ENCODE measurements around the gene GRHL1. TPM values are rescaled to one million over a fixed set of nuclear protein-coding genes. Genes with fewer than 3 reads are reported as not detected.

The GRHL1 gene
- total RNA-seq, 1 donor from 2014 or later, result 1.0 TPM

DNA sequence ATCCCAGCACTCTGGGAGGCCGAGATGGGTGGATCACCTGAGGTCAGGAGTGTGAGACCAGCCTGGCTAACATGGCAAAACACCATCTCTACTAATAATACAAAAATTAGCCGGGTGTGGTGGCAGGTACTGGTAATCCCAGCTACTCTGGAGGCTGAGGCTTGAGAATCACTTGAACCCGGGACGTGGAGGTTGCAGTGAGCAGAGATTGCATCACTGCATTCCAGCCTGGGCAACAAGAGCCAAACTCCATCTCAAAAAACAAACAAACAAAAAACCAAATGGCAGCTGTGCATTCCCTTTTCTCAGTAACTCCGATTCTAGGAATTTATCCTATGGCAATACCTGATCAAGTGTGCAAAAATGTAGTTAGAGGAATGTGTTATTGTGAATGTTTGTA, 4.7 kb upstream of the GRHL1 start:
- ATAC-seq, result no peak
- intact Hi-C loops (cut with micrococcal nuclease), result no loop called here

DNA sequence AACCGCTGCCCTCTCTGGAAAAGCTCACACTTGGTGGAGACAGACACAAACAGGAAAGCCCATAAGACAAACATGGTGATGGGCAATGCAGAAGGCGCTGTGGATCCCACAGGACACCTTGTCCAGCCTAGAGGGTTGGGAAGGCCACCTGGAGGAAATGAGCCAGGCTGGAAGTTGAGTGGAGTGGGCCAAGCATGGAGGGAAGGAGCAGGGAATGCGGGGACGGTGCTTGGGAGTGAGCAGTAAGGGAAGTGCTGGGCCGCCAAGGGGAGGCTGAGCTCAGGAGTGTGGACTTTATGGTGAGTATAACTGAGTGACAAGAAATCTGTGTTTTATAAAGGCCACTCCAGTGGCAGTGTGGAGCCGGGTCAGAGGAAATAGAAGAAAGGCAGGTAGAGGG, 2.8 kb upstream of the GRHL1 start:
- intact Hi-C loops (cut with micrococcal nuclease), result no loop called here
- no peak for DNase-seq
- ATAC-seq, result no peak

More for the DNA sequence above, 4.7 kb upstream of the GRHL1 start:
- no peak for DNase-seq

DNA sequence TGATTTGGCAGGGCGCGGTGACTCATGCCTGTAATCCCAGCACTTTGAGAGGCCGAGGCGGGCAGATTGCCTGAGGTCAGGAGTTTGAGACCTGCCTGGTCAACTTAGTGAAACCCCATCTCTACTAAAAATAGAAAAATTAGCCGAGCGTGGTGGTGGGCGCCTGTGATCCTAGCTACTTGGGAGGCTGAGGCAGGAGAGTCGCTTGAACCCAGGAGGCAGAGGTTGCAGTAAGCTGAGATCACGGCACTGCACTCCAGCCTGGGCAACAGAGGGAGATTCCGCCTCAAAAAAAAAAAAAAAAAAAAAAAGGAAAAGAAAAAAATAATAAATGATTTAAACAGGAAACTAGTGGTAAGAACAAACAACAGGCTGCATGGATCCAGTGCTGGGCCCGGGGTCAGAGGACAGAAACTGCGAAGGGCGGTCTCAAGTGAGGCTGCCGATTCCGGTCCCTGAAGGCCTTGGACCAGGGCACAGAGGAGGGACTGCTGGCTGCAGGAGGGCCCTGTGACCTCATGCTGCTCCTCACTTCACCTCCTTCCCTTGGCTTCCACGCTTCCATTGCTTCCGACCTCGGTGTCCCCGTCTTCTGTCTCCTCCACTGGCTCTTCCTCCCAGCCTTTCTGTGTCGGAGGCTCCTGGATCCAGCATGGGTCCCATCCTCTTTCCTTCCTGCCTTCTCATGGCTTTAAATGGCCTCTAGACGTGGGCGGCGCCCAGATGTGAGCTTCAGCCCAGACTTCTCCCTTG, 2.1 kb upstream of the GRHL1 start:
- no peak for ATAC-seq
- intact Hi-C loops (cut with micrococcal nuclease), result no loop called here
- no peak for DNase-seq

DNA sequence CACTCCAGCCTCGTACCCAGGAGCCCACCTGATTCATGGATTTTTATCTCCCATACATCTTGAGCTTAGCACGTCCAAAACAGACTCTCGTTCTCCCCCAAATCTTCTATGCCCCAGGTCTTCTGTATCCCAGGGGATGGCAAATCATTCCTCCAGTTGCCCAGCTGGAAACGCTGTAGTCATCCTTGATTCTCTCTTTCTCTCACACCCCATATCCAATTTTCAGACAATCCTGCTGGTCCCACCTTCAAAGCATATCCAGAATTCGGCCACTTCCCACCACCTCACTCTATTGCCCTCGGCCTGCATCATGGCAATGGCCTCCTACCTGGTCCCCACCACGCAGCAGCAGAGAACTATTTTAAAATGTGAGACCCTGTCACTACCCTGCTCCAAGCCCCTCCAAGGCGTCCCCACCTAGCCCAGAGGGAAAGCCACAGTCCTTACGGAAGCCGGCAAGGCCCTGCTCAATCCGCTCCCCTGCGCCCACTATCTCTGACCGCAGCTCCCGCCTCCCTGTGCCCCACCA, 1.4 kb upstream of the GRHL1 start:
- no peak for DNase-seq
- intact Hi-C loops (cut with micrococcal nuclease), result no loop called here
- no peak for ATAC-seq

DNA sequence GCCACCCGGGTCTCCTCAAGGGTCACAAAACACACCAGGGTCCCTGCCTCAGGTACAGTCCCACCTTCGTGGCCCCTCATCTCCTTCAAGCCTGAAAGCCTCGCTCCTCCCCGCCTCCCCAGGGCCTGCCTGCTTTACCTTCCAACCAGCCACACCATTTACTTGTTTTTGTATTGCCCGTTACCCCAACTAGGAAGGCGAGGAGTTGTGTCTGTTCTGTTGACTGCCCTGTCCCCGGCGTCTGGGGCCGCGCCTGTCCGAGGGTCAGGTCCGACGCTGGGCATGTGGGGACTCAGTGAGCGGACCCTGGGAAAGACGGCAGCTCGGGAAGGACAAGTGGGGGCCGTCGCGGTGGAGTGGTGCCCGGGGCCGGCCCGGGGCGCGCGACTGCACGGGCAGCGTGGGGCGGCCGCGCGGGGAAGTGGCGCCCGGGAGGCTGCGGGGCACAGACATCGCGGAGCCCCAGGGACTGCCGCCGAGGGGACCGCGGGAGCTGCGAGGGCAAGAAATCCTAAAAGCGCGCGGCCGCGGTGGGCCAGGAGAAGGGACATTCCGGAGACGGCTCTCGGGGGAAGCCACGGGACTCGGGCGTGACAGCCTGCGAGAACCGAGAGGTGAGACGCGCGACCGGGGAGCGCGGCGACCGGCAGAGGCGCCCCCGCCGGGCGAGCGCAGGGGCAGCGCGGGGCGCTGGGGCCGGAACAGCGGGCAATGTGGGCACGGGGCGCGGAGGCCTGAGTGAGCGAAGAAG, 797 bp upstream of the GRHL1 start:
- intact Hi-C loops (cut with micrococcal nuclease), result no loop called here

DNA sequence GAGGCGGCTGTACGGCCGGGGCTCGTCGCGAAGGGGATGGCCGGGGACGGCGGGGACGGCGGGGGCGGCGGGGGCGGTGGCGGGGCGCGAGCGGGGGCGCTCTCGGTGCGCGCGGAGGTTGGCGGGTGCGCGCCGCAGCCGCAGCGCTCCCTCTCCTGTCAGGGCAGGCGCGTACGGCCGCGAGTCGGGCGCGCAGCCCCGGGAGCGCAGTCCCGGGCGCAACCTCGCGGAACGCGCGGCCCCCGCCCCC, 296 bp upstream of the GRHL1 start:
- intact Hi-C loops (cut with micrococcal nuclease), result no loop called here
- DNase-seq (no peak), ATAC-seq (no peak)

More for the DNA sequence above, 797 bp upstream of the GRHL1 start:
- ATAC-seq, result peak; percentile 35
- DNase-seq, result peak; percentile 59

DNA sequence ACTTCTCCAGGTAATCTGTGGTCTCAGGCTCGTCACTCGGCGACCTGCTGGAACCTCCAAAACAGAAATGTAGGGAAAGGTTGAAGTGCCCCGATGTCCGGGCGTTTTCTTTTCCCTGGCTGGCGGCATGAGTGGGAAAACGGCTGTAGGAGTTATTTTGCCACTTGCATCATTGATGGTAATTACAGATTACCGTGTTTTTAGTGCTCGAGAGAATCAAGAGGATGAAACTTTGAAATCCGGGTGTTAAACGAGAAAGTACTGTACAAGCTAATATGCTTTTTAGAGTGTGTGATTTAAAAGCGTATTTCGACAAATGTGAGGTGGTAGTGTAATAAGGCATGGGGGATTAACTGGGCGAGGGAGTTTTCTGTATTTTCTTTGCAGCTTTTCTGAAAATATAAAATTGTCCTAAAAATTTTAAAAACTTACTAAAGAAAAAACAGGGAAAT, 819 bp downstream of the GRHL1 start:
- DNase-seq, result no peak

DNA sequence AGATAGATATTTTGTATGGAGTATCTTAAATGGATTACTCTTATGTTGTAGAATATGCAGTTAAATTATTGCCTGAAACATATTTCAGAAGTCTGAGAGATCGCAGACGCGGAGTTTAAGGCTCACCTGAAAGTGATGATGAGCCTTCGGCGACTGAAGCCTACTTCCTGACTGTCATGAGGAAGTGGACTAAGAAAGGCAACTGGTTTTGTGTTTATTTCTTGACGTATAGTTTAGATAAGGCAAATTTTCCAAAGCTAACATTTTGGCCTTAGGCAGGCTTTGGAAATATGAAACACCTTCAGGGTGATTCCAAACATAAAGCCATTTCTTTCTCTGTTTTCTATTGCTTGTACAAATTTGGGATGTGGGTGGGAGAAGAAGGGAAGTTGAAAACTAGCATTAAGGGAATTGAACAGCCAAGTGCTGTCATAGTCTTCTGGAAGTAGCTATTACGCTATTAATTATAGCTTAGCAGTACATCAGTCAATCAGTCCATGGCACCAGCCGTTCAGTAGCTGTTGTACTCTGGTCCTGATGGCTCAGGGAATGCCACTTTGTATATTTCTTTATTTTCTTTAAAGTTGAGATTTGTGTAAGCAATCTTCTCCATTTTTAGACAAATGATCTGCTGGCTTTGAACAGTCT, 1.5 kb downstream of the GRHL1 start:
- no peak for ATAC-seq
- intact Hi-C loops (cut with micrococcal nuclease), result no loop called here
- DNase-seq, result no peak

More for the DNA sequence above, 819 bp downstream of the GRHL1 start:
- intact Hi-C loops (cut with micrococcal nuclease), result no loop called here
- no peak for ATAC-seq

DNA sequence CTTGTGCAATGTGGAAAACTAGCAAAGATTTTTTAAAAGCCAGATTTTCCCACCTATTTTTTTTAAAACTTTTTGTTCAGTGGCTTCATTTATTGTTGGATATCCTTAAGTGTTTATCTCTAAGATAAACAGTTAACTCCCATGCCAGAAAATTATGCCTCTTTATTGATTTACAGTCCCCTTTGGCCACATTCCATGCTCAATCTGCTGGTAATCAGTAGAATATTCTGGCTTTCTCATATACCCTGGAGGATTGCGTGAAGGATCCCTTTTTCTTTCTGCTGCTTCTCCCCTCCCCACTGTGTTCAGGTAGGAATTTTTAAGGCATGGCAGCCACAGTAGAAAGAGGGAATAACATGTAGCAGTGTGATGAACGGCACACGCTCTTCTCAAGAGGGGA, 2.6 kb downstream of the GRHL1 start:
- no peak for DNase-seq
- ATAC-seq, result no peak
- intact Hi-C loops (cut with micrococcal nuclease), result no loop called here

DNA sequence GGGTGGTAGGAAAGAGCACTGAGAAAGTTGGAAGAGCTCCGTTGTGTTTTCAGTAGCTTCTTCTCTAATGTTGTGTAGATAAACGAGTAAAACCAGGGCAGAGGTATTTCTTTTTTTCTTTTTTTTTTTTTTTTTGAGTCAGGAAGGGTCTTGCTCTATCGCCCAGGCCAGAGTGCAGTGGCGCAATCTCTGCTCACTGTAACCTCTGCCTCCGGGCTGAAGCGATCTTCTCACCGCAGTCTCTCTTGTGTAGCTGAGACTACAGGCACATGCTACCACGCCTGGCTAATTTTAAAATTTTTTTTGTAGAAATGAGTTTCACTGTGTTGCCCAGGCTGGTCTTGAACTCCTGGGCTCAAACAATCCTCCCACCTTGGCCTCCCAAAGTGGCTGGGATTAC, 6.6 kb downstream of the GRHL1 start:
- intact Hi-C loops (cut with micrococcal nuclease), result no loop called here
- DNase-seq, result no peak
- ATAC-seq, result no peak

DNA sequence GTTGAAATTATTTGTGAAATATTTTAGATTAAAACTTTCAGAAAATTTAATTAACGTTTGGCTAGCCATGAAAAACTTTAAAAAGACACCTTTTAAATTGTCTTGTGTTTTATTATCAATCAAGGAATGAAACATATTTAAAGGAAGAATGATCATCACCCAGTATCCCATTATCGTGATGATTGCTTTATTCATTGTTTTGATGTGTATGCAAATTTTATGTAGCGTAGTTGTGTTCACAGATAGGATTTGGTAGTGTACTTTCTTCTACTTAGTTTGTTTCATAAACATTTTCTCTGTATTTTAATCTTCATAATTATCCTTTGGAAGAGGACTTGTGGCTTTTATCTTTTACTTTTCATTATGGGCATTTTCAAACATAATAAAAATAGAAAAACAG, 7.8 kb downstream of the GRHL1 start:
- DNase-seq (no peak), ATAC-seq (no peak)
- intact Hi-C loops (cut with micrococcal nuclease), result no loop called here

DNA sequence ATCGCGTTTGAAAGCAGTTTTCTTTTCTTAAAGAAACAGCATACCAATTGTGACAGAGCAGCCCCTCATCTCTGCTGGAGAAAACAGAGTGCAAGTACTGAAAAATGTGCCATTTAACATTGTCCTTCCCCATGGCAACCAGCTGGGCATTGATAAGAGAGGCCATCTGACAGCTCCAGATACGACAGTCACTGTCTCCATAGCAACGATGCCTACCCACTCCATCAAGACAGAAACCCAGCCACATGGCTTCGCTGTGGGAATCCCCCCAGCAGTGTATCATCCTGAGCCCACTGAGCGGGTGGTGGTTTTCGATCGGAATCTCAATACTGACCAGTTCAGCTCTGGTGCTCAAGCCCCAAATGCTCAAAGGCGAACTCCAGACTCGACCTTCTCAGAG, 9.5 kb downstream of the GRHL1 start:
- ATAC-seq, result no peak
- intact Hi-C loops (cut with micrococcal nuclease), result no loop called here
- DNase-seq, result no peak

DNA sequence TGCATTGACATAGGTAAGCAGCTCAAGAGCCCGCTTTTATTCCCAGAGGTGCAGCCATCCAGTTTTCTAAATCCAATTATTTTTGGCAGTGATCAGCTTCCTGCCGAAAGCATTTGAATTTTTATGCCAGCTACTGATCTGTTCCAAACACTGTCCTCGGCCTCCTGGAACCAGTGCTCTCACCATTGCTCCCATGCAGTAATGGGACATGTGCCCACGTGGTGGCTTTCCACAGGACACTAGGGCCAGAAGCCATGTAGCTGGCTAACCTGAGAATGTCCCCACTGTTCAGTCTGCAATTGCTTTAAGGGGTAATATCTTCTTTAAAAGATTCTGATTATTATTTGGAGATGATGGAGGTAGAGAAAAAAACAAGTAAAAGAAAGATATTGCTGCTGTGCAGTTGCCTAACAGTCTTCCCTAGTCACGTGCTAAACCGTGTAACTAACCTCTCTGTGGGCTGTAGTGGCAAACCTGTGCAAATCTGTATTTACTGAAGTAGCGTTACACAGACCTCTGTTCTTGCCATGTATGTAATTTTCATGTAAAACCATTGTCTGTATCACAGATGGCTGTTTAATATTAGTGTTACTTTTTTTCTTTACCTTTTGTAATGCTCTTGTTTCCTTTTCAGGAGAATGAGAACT, 13.0 kb downstream of the GRHL1 start:
- intact Hi-C loops (cut with micrococcal nuclease), result no loop called here
- ATAC-seq (no peak), DNase-seq (no peak)

DNA sequence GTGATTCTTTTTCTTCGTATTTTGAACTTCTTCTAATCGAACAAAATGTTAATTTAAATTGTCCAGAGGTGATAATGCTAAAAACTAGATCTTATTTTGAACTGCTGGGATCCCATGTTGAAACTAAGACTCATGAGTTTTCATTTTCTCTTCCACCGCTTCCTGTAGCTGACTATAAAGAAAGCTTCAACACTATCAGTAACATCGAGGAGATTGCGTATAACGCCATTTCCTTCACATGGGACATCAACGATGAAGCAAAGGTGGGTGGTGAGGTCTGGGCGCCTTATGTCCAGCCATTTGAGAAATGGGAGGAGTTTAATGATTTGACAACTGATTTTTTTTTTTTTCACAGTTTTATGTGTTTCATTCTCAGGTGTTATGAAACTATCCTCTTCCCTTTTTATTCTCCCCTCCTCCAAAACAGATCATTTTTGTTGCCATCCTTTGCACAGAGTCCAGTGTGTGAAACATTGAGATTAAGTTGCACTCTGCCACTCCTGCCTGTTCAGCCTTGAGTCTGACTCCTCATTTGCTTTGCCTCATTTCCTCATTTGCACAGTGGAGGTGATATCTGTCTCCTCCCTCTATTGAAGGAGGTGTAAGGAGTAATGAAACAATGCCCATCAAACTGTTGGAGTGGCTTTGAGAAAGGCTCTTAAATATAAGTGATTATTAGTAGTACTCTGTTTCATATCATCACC, 13.8 kb downstream of the GRHL1 start:
- intact Hi-C loops (cut with micrococcal nuclease), result no loop called here
- ATAC-seq, result no peak
- no peak for DNase-seq

DNA sequence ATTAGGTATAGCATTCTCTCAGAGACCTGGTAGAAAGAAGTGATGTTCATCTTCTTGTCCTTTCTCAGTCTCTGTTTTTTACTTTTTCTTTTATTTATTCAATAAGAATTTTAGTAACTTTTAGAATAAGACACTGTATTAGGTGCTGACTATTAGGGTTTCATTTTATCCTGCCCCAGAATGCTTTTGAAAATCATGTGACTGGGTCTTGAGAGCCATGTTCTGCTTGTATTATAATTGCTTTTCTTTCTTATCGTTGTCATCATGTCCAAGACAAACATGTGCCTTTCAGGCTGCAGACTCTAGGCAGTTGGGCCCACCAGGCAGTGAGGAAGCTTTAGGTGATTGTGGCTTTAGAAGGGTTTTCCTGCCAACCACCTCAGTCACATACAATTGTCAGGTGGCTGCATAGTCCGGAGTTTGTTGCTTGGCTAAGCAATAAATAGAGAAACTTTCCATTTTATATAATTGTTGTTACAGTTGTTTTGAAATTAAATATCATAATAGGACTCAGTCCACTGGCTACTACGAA, 15.1 kb downstream of the GRHL1 start:
- intact Hi-C loops (cut with micrococcal nuclease), result no loop called here
- no peak for DNase-seq

DNA sequence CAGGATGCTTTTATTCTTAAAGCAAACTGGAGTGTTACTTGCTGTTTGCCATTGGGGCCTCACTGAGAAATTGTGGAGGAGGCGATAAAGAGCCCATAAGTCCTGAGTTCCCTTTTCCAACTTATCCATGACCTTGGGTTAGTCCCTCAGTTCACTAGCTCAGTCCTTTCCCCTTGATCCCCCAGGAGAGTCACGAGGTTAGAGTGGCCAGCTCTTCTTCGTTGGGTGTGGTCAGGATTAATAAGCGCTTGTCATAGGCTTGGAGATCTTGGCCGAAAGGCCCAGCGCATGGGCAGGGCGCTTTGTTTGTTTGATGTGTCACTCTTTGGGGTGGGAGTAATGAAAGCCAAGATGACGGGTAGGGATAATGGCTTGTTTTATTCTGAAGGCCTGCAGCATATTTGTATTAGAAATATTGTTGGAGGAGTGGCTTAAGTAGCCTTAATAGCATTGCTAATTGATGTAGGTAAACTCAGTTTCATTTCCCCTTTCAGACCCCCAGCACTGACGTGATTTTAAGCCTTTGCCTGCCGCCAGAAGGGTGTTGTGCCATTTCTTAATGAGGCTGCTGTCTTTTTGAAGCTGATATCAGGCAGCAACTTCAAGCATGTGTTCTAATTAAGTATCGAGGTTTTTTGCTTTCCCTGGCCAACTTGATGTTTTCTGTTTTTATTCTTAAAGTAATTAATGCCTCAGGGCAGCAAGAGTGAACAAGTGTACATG, 15.7 kb downstream of the GRHL1 start:
- intact Hi-C loops (cut with micrococcal nuclease), result no loop called here
- no peak for DNase-seq
- no peak for ATAC-seq

More for the DNA sequence above, 15.1 kb downstream of the GRHL1 start:
- no peak for ATAC-seq

DNA sequence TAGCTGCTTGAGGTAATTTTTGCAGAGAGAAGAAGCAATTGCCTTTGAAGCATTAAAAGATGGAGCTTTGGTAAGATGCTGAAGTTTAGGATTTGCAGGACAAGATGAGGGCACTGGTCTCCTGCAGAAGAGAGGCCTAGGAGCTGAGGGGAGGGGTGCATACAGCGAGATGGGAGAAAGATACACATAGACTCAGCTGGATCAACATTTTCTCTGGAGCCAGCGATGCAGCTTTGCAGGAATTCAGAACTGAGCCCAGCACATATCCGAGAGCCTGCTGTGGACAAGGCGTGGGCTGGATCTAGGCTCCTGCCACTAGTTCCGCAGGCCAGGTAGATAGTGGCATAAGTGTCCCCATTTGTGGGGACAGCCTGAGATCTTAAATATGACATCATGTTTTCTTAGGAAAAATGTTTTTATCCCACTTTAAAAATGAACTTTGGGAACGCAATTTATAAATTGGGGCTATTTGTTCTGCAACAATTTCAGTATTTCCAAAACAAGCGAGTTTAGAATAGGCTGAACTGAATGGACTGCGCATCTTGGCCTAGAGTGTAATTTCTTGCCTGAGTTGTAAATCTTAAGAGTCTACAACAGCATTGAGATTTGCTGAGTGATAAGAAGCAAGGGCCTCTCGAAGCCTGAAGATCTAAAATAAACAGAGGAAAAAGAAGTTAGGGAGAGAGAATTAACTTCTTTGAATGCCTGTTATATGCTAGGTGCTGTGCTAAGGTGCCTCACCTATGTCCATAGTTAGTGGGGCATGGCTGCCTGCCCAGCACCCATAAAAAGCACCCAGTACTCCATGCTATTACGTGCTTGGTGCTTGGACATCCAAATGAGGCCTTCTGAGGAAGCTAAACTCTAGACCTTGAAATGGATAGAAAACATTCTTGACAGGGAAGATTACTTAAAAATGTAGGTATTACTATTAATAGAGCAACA, 17.3 kb downstream of the GRHL1 start:
- DNase-seq (no peak), ATAC-seq (no peak)
- intact Hi-C loops (cut with micrococcal nuclease), result no loop called here

Measured in left ventricle myocardium superior (tissue), 1 donor.